Anterior cingulate cortex (tissue), 58 donors: Measurements from ENCODE around the gene TMEM231.

ENCODE experiments used
- DNase-seq, 58 donors: peaks; one replicate each; lab custom pipeline; 2025; lab: John Stamatoyannopoulos, UW

Gene TMEM231

DNA sequence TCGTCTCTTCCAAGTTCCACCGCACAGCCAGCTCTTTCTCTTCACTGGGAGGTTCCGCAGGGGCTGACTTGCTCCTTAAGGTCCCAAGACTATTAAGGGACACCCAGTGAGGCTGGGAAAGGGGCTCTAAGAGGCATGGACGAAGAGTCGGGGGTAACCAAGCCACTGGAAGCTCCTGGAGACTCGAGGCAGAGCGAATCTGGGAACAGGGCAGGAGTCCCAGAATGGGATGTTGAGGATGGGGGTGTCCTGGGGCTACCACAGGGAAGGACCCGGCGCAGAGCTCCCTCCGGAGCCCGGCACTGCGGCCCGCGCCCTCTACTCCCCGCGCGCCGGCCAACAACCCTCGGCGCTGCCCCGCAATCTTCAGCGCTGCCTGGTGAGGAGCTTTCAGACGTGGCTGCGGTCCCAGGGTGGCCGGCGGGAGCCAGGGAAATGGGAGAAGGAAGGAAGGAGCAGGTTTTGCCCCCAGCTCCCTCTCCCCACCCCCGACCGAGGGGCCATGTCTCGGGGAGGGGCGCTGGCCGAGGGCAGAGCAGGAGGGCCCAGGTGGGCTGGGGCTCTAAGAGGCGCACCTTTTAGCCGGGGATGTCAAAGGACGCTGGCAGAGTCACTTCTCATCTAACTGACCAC, 20.7 kb downstream of the TMEM231 start:
- DNase-seq: no peak

- DNase-seq: no peak
These were observed 21.4 kb downstream of the TMEM231 start for GRCh38 chr16:75534560-75535205.

DNA sequence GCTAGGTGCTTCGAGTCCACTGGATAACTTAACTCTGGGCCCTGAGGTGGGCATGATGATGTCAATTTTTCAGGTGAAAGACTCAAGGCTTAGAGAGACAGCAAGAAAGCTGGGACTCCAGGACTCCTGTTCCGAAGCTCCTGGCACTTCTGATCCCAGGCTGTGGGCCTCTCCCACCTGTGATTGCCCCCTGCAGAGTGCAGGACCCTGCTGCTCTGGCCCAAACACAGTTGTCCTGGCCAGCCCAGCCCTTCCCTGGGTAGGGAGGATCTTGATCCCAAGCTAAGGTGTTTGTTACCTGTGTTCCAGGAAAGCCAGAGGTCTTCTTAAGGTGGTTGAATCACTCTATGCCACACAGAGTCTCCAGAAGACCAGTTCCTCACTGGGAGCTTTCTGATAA, 23.3 kb downstream of the TMEM231 start:
- DNase-seq: no peak

- DNase-seq: no peak
These were observed 23.8 kb downstream of the TMEM231 start for GRCh38 chr16:75532142-75532765.

DNA sequence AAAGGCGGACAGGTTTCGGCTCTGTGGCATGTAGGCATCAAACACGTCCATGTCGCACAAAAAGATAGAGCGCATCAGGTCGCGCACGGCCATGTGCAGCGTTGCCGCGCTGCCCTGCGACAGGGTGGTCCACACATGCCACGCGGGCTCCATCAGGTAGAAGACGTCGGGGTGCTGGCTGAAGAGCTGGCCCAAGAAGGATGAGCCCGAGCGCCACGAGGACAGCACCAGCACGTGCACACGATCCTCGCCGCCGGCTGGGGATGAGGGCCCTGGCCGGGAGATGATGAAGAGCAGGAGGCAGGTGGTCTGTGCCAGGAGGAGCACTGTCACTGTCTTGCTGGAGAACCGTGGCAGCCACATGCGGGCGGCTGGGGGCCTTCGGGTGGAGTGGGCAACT, 26.1 kb downstream of the TMEM231 start:
- no peak for DNase-seq

GRCh38 chr16:75529056-75529905, 26.8 kb downstream of the TMEM231 start:
- DNase-seq: no peak

DNA sequence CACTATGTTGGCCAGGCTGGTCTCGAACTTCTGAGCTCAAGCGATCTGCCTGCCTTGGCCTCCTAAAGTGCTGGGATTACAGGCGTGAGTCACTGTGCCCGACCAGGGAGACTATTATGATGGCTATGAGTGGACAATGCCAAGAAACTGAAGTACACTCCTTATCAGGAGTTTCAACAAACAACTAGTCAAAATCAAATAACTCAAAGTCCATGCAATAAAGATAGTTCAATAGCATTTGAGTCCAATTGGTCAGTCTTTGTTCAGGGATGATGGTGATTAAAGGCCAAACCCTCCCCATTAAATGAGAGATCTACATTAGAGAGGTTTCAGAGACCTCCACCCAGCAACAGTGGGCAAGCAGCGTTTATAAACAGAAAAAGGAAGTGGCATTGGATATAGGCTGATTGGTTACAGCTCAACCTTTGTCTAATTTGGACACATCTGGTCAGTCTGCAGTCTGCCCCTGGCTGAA, 28.2 kb downstream of the TMEM231 start:
- no peak for DNase-seq

- no peak for DNase-seq
These were observed 29.8 kb downstream of the TMEM231 start for GRCh38 chr16:75526032-75526790.

GRCh38 chr16:75519175-75519574, 36.9 kb downstream of the TMEM231 start:
- no peak for DNase-seq

- DNase-seq: peak in 17 of 58 donors; percentile 17 to 65 (median 44)
These were observed 39.7 kb downstream of the TMEM231 start for GRCh38 chr16:75516189-75516966.

DNA sequence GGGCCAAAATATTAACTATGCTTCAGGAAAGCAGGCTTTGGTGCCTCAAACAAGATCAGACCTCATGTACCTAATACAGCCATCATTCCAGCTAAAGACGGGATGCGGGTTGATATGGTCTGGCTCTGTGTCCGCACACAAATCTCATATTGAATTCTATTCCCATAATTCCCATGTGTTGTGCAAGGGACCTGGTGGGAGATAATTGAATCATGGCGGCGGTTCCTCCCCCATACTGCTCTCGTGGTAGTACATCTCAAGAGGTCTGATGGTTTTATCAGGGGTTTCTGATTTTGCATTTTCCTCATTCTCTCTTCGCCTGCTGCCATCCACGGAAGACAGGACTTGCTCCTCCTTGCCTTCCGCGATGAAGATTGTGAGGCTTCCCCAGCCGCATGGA, 41.8 kb downstream of the TMEM231 start:
- DNase-seq: no peak

GRCh38 chr16:75506574-75506973, 49.5 kb downstream of the TMEM231 start:
- peak in 2 of 58 donors; percentile 6 to 14 for DNase-seq

- DNase-seq: no peak
These were observed 49.9 kb downstream of the TMEM231 start for GRCh38 chr16:75506107-75506506.

GRCh38 chr16:75503801-75504200, 52.3 kb downstream of the TMEM231 start:
- DNase-seq: no peak

DNA sequence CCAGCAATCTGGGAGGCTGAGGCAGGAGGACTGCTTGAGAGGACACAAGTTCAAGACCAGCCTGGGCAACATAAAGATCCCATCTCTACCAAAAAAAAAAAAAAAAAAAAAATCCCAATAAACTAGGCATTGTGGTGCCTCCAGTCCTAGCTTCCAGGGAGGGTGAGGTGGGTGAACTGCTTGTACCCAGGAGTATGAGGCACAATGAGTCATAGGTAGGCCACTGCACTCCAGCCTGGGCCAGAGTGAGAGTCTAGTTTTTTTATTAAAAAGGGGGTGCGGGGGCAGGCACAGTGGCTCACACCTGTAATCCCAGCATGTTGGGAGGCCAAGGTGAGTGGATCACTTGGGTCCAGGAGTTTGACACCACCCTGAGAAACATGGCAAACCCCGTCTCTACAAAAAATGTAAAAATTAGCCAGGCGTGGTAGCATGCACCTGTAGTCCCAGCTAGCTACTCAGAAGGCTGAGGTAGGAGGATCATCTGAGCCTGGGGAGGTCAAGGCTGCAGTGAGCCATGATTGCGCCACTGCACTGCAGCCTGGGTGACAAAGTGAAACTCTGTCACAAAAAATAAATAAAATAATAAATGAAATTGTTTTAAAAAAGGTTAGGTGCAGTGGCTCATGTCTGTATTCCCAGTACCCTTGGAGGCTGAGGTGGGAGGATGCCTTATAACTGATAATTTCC, 53.0 kb downstream of the TMEM231 start:
- no peak for DNase-seq

DNA sequence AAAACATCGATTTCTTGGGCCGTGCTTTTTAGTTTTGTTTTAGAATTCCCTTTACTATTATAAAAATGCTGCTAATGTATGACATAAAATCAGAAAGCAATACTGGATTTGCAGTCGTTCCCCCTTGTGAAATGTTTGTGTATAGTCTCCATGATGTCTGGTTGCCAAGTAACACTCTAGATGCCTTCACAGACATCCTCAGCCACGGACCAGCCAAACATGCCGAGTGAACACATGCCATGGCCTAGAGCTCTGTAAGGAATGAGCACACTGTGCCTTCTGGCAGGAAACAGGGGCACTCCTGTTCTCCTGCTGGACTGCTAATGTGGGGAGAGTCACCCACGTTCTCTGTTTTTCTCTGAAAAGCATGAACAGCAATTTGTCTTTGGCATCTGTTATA, 54.2 kb downstream of the TMEM231 start:
- peak in 28 of 58 donors; percentile 2 to 54 (median 18) for DNase-seq

DNA sequence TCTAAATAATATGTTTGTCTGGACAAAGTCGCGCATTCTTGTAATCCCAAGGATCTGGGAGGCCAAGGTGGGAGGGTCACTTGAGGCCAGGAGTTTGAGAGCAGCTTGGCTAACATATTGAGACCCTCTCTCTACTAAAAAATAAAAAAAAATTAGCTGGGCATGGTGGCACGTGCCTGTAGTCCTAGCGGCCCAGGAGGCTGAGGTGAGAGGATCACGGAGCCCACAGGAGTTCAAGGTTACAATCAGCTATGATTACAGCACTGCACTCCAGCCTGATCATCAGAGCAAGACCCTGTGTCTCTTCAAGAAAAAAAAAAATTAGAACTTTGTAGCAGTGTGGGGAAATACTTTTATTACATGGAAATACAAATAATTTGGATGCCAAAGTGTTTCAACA, 54.7 kb downstream of the TMEM231 start:
- no peak for DNase-seq

- peak in 52 of 58 donors; percentile 6 to 97 (median 57) for DNase-seq
These were observed 57.3 kb downstream of the TMEM231 start for GRCh38 chr16:75498605-75499322.
